Immature natural killer cell (primary cell): ENCODE results near the gene C1QTNF6. TPM values are rescaled to one million over a fixed set of nuclear protein-coding genes. Genes with fewer than 3 reads are reported as not detected.

Experiments used
- DNase-seq, 3 donors: peaks; one replicate each; pipeline ENCODE4 v3.0.0; 2022; ENCODE audit warnings: mixed read lengths in 1 of 3
- H3K27ac Mint-ChIP-seq, 6 donors: one replicate each; pipeline ENCODE4 v1.8.0; 2020; ENCODE audit warnings: mixed read lengths in 6 of 6, mild to moderate bottlenecking in 5 of 6, inconsistent platforms in 4 of 6, moderate library complexity in 3 of 6
- H3K27me3 Mint-ChIP-seq, 3 donors: one replicate each; pipeline ENCODE4 v1.8.0; 2020 to 2021; ENCODE audit warnings: low read depth in 3 of 3, mild to moderate bottlenecking in 3 of 3, mixed read lengths in 3 of 3, moderate library complexity in 3 of 3, inconsistent platforms in 1 of 3
- H3K36me3 Mint-ChIP-seq, 3 donors: one replicate each; pipeline ENCODE4 v1.8.0; 2020; ENCODE audit warnings: mixed read lengths in 3 of 3, inconsistent platforms in 2 of 3, mild to moderate bottlenecking in 2 of 3
- H3K4me1 Mint-ChIP-seq, 2 donors: one replicate each; pipeline ENCODE4 v1.8.0; 2020; ENCODE audit warnings: inconsistent platforms in 2 of 2, mild to moderate bottlenecking in 2 of 2, mixed read lengths in 2 of 2, moderate library complexity in 1 of 2
- H3K4me3 Mint-ChIP-seq, 5 donors: one replicate each; pipeline ENCODE4 v1.8.0; 2020; ENCODE audit warnings: mild to moderate bottlenecking in 5 of 5, mixed read lengths in 5 of 5, inconsistent platforms in 3 of 5, moderate library complexity in 3 of 5
- H3K9me3 Mint-ChIP-seq, 6 donors: one replicate each; pipeline ENCODE4 v1.8.0; 2020; ENCODE audit warnings: mild to moderate bottlenecking in 6 of 6, mixed read lengths in 6 of 6, inconsistent platforms in 4 of 6, moderate library complexity in 3 of 6
- polyA plus RNA-seq, 3 donors: library from polyadenylated mRNA; unstranded; fragments of 300-500 nt; fragmentation: Illumina TruSeq; gene quantifications; one replicate each; pipeline ENCODE4 v1.2.3, GENCODE V29; 2021

C1QTNF6 gene
- polyA plus RNA-seq, 3 donors from 2014 or later: 1.5 to 1.8 TPM; not detected in 1

- peaks cover 25 to 63% (median 32%) of the 10 kb centered on the region in 3 donors for H3K36me3 Mint-ChIP-seq
- H3K4me1 Mint-ChIP-seq: peaks cover 87 to 89% of the 10 kb centered on the region in 2 donors
- H3K27me3 Mint-ChIP-seq: peaks cover 1 to 19% (median 12%) of the 10 kb centered on the region in 3 donors
- H3K9me3 Mint-ChIP-seq: no peaks in the 10 kb centered on the region
- peak overlapping the region; percentile 98 to 100 (median 100) for H3K27ac Mint-ChIP-seq
- peak; percentile 62 to 64 (median 64) for DNase-seq
- peak overlapping the region; percentile 83 to 88 (median 86) for H3K4me3 Mint-ChIP-seq
Measured at GRCh38 chr22:37229012-37229804, 41.2 kb upstream of the C1QTNF6 start.

GRCh38 chr22:37228106-37229011 is 40.3 kb upstream of the C1QTNF6 start:
- DNase-seq: peak in 2 of 3 donors; percentile 38 to 40
- Mint-ChIP-seq H3K27me3 (peaks cover 3 to 19% (median 12%) of the 10 kb centered on the region in 3 donors), H3K4me3 (peak overlapping the region; percentile 76 to 88 (median 83)), H3K36me3 (peaks cover 32 to 72% (median 40%) of the 10 kb centered on the region in 3 donors), H3K4me1 (peaks cover 87 to 89% of the 10 kb centered on the region in 2 donors), H3K9me3 (no peaks in the 10 kb centered on the region), H3K27ac (peak overlapping the region; percentile 98 to 100 (median 100))

- no peak for DNase-seq
- Mint-ChIP-seq H3K4me3 (peak overlapping the region in 1 of 5 donors; percentile 36), H3K9me3 (peaks cover 0 to under 1% (median 0%) of the 10 kb centered on the region in 6 donors), H3K4me1 (peaks cover 89% of the 10 kb centered on the region in 2 donors), H3K27ac (peak overlapping the region; percentile 56 to 96 (median 84)), H3K36me3 (peaks cover 36 to 67% (median 41%) of the 10 kb centered on the region in 3 donors), H3K27me3 (peaks cover 9 to 21% (median 12%) of the 10 kb centered on the region in 3 donors)
Measured at GRCh38 chr22:37226514-37226913, 38.5 kb upstream of the C1QTNF6 start.

DNA sequence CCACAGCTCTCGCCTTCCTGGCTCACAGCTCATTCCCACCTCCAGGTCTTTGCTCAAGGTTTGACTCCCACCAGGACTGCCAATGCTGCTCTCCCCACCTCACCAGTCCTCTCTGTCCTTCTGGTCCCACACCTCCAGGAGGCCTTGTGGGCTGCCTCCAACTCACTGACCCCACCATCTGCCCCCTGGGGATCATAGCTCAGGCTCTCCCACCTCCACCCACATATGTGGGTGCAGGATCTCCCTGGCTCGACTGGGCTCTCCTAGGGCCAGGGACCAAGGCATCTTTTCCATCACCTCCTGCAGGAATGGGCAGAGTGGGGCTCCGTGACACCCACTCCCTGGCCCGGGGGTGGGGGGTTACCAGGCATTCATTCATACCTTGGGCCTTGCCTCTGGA is 38.0 kb upstream of the C1QTNF6 start:
- H3K36me3 Mint-ChIP-seq: peaks cover 36 to 63% (median 39%) of the 10 kb centered on the region in 3 donors
- H3K9me3 Mint-ChIP-seq: peaks cover 0 to 2% (median 0%) of the 10 kb centered on the region in 6 donors
- H3K27me3 Mint-ChIP-seq: peaks cover 9 to 23% (median 12%) of the 10 kb centered on the region in 3 donors
- DNase-seq: no peak
- H3K27ac Mint-ChIP-seq: peak overlapping the region; percentile 56 to 96 (median 84)
- H3K4me3 Mint-ChIP-seq: peak overlapping the region in 3 of 5 donors; percentile 6 to 28 (median 17)
- peaks cover 89% of the 10 kb centered on the region in 2 donors for H3K4me1 Mint-ChIP-seq

- H3K36me3 Mint-ChIP-seq: peaks cover 32 to 57% (median 34%) of the 10 kb centered on the region in 3 donors
- no peak for DNase-seq
- peaks cover 0 to 2% (median 0%) of the 10 kb centered on the region in 6 donors for H3K9me3 Mint-ChIP-seq
- H3K4me1 Mint-ChIP-seq: peaks cover 89% of the 10 kb centered on the region in 2 donors
- peak overlapping the region; percentile 90 to 99 (median 94) for H3K27ac Mint-ChIP-seq
- H3K27me3 Mint-ChIP-seq: peaks cover 9 to 18% (median 12%) of the 10 kb centered on the region in 3 donors
- peak overlapping the region in 2 of 5 donors; percentile 12 to 40 for H3K4me3 Mint-ChIP-seq
Measured at GRCh38 chr22:37225481-37225880, 37.4 kb upstream of the C1QTNF6 start.

- peak overlapping the region; percentile 91 to 99 (median 94) for H3K27ac Mint-ChIP-seq
- H3K4me1 Mint-ChIP-seq: peaks cover 87 to 89% of the 10 kb centered on the region in 2 donors
- peaks cover 0 to 2% (median 0%) of the 10 kb centered on the region in 6 donors for H3K9me3 Mint-ChIP-seq
- DNase-seq: no peak
- peak overlapping the region in 2 of 5 donors; percentile 23 to 38 for H3K4me3 Mint-ChIP-seq
- H3K36me3 Mint-ChIP-seq: peaks cover 31 to 54% (median 32%) of the 10 kb centered on the region in 3 donors
- peaks cover 8 to 13% (median 9%) of the 10 kb centered on the region in 3 donors for H3K27me3 Mint-ChIP-seq
Measured at GRCh38 chr22:37224757-37225420, 36.8 kb upstream of the C1QTNF6 start.

DNA sequence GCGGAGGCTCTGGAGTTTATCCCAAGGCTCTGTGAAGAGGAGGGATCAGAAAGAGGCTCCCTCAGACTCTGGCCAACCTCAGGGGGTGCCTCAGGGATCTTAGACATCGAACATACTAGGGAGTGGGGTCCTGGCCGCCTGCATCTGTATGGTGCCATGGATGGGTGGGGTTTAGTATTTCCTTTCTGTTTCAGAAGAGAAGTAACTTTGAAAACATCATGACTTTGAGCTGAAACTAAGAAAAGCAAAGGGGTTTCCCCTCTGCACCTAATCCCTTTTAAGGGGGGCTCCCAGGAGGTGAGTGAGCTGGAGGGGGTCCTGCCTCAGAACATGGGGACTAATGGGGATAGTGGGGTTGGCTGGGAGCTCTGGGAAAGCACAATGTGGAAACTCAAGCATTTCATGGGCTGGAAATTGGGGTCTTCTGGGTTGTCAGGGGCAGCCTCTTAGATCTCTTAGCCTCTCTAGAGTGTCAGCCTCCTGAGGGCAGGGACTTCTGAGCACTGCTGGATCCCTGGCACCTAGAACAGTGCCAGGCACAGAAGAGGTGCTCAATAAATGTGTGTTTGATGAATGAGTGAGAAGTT is 36.0 kb upstream of the C1QTNF6 start:
- peaks cover 0 to 2% (median 0%) of the 10 kb centered on the region in 6 donors for H3K9me3 Mint-ChIP-seq
- peaks cover 87 to 89% of the 10 kb centered on the region in 2 donors for H3K4me1 Mint-ChIP-seq
- peaks cover 31 to 46% (median 32%) of the 10 kb centered on the region in 3 donors for H3K36me3 Mint-ChIP-seq
- peak overlapping the region; percentile 91 to 99 (median 94) for H3K27ac Mint-ChIP-seq
- H3K27me3 Mint-ChIP-seq: peaks cover 2 to 9% (median 6%) of the 10 kb centered on the region in 3 donors
- peak overlapping the region; percentile 17 to 79 (median 39) for H3K4me3 Mint-ChIP-seq
- DNase-seq: no peak

DNA sequence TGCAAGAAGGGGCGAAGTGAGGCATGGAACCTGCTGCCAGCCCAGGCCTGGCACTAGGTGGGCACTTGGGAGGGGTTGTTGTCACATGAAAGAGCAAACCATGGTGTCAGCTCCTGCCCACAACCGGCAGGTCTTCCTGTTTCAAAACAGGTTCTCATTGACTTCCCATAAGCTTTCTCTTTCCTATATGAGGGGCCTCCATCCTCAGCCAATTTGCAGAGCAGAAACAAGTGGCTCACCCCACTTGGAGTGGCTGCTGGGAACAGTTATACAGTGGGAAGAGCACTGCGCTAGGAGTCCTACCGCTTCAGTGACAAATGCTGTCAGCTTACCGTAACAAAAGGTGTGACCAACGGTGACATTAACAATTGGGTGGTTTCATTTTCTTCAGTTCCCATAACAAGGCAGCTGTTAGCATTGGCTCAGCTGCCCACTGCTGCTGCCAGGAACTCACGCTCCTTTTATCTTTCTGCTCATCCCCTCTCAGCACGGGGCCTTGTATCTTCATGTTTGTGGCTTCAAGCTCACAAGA is 34.5 kb upstream of the C1QTNF6 start:
- Mint-ChIP-seq H3K4me3 (peak overlapping the region; percentile 72 to 79 (median 77)), H3K4me1 (peaks cover 83 to 89% of the 10 kb centered on the region in 2 donors), H3K27ac (peak overlapping the region; percentile 91 to 99 (median 94)), H3K36me3 (peaks cover 27 to 35% (median 31%) of the 10 kb centered on the region in 3 donors), H3K9me3 (peaks cover 0 to 2% (median 0%) of the 10 kb centered on the region in 6 donors), H3K27me3 (peaks cover 2 to 9% (median 6%) of the 10 kb centered on the region in 3 donors)
- DNase-seq: peak; percentile 68 to 75 (median 71)

- peak overlapping the region; percentile 72 to 79 (median 77) for H3K4me3 Mint-ChIP-seq
- H3K27ac Mint-ChIP-seq: peak overlapping the region; percentile 91 to 99 (median 94)
- peaks cover 83 to 89% of the 10 kb centered on the region in 2 donors for H3K4me1 Mint-ChIP-seq
- no peak for DNase-seq
- peaks cover 0 to 2% (median 0%) of the 10 kb centered on the region in 6 donors for H3K9me3 Mint-ChIP-seq
- H3K36me3 Mint-ChIP-seq: peaks cover 27 to 35% (median 31%) of the 10 kb centered on the region in 3 donors
- peaks cover 2 to 9% (median 6%) of the 10 kb centered on the region in 3 donors for H3K27me3 Mint-ChIP-seq
Measured at GRCh38 chr22:37221424-37222333, 33.6 kb upstream of the C1QTNF6 start.

DNA sequence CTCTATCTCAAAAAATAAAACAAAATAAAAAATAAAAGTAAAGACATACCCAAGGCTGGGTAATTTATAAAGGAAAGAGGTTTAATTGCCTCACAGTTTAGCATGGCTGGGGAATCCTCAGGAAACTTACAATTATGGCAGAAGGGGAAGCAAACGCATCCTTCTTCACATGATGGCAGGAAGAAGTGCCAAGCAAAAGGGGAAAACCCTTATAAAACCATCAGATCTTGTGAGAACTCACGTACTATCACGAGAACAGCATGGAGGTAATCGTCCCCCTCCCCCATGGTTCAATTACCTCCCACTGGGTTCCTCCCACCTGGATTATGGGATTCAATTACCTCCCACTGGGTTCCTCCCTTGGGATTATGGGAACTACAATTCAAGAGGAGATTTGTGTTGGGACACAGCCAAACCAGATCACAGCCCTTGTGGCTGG is 32.5 kb upstream of the C1QTNF6 start:
- H3K4me1 Mint-ChIP-seq: peaks cover 77 to 88% of the 10 kb centered on the region in 2 donors
- peak overlapping the region; percentile 58 to 99 (median 92) for H3K27ac Mint-ChIP-seq
- peaks cover 0 to 2% (median 0%) of the 10 kb centered on the region in 6 donors for H3K9me3 Mint-ChIP-seq
- DNase-seq: no peak
- peaks cover 0 to 9% (median 6%) of the 10 kb centered on the region in 3 donors for H3K27me3 Mint-ChIP-seq
- H3K36me3 Mint-ChIP-seq: peaks cover 21 to 27% (median 24%) of the 10 kb centered on the region in 3 donors
- peak overlapping the region in 3 of 5 donors; percentile 46 to 56 (median 50) for H3K4me3 Mint-ChIP-seq

GRCh38 chr22:37219533-37219932 is 31.5 kb upstream of the C1QTNF6 start:
- peaks cover 14 to 17% (median 15%) of the 10 kb centered on the region in 3 donors for H3K36me3 Mint-ChIP-seq
- peaks cover 69 to 79% of the 10 kb centered on the region in 2 donors for H3K4me1 Mint-ChIP-seq
- peaks cover 0 to 2% (median 0%) of the 10 kb centered on the region in 6 donors for H3K9me3 Mint-ChIP-seq
- peak overlapping the region; percentile 46 to 91 (median 80) for H3K27ac Mint-ChIP-seq
- H3K27me3 Mint-ChIP-seq: peaks cover 0 to 8% (median 6%) of the 10 kb centered on the region in 3 donors
- peak overlapping the region in 1 of 5 donors; percentile 25 for H3K4me3 Mint-ChIP-seq
- DNase-seq: no peak
